NCI-H1694 treated with DMSO at 0.1 percent for 48 hours (cell line): ENCODE data around the gene NAPA.
A peak's percentile ranks its signal among the peaks of the same experiment; 100 is the strongest.

ENCODE experiments used
- DNase-seq: peaks from one replicate; lab custom pipeline; 2025; lab: John Stamatoyannopoulos, UW

NAPA gene

GRCh38 chr19:47499863-47500830, 14.7 kb downstream of the NAPA start:
- peak; percentile 92 for DNase-seq

DNA sequence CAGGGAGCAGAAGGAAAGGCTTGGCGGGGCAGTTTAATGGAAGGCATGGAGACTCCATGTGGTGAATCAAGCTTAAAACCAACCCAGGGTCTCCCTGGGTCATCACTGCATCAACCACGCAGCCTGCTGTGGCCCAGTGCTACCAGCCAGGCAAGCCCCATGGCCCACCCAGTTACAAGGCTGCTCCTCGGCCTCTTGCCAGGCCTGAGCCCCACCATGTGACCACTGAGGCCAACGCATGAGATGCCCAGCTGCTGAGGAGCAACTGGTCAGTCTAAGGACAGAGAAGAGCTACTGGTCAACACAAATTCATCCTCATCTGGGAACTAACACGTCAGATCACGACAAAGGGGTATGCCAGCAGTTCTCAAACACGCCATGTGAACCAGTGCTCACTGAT, 15.5 kb downstream of the NAPA start:
- DNase-seq = no peak

GRCh38 chr19:47498561-47498960, 16.3 kb downstream of the NAPA start:
- no peak for DNase-seq

- DNase-seq = peak; percentile 26
Observed at GRCh38 chr19:47497821-47498520, 16.9 kb downstream of the NAPA start.

- DNase-seq = peak; percentile 78
Observed at GRCh38 chr19:47497050-47497766, 17.7 kb downstream of the NAPA start.

GRCh38 chr19:47495478-47496372, 19.1 kb downstream of the NAPA start:
- DNase-seq = peak; percentile 59

GRCh38 chr19:47494729-47495128, 20.1 kb downstream of the NAPA start:
- peak; percentile 94 for DNase-seq

DNA sequence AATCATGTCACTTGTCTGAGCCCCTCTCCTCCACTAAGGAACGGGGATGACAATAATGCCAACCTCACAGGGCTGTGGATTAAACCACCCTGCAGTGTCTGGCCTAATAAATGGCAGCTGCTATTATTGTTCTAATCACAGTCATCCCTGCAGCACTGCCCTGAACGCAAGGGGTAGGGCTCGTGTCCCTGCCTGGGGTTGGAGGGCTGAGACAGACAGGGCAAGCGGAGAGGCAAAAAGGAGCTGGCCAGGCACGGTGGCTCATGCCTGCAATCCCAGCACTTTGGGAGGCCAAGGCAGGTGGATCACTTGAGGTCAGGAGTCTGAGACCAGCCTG, 20.7 kb downstream of the NAPA start:
- peak; percentile 23 for DNase-seq

DNA sequence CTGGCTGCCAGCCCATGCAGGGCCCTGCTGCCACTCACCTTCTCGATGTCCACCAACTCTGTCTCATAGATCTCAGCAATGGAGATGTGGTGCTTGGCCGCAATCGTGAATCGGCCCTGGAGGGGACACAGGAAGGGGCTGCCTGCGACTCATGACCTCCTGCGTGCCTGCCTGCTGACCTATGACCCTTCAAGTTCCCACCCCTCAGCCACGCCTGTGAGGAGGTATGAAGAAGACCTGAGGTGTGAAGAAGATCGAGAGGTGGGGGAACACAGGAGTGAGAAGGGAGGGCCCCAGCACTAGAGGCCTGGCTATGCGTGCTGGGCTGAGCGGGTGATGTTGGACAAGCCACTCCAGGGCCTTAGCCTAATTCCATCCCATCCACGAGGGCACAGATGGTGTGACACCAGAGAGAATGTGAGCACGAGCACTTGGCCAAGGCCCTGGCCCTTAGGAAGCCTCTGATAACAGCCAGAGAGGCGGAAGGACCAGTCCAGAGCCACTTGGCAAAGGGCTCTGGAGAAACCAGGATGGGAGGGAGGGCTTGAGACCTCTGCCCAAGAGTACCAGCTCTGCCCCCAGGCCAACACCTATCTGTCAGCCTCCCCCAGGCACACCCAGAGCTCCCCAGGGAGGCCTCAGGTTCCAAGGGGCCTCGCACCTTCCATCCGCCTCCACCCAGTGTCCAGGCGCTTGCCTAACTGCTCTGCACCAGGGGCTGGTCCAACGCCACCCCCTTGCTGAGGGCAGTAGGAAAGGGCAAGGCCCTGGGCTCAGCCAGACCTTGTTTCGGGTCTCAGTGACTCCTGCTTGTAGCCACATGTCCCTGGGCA, 21.3 kb downstream of the NAPA start:
- no peak for DNase-seq

GRCh38 chr19:47492571-47493377, 22.1 kb downstream of the NAPA start:
- no peak for DNase-seq

DNA sequence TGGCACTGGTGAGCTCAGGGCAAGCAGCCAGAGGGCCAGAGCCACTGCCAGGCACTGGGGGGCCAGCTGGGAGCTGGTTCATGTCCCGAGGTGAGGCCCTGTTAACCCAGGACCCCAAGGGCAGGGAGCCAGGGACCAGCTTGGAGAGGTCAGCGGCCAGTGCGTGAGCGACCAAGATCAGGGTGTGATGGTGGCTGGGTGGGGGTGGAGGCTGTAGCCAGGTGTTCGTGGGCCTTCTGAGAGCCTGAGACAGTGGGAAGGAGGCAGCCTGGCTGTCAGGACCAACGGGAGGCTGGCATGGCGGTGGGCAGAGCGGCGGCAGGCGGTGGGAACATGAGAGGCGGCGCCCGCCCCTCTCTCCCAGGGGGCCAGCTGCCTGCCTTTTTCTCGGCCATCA, 22.7 kb downstream of the NAPA start:
- DNase-seq = no peak

DNA sequence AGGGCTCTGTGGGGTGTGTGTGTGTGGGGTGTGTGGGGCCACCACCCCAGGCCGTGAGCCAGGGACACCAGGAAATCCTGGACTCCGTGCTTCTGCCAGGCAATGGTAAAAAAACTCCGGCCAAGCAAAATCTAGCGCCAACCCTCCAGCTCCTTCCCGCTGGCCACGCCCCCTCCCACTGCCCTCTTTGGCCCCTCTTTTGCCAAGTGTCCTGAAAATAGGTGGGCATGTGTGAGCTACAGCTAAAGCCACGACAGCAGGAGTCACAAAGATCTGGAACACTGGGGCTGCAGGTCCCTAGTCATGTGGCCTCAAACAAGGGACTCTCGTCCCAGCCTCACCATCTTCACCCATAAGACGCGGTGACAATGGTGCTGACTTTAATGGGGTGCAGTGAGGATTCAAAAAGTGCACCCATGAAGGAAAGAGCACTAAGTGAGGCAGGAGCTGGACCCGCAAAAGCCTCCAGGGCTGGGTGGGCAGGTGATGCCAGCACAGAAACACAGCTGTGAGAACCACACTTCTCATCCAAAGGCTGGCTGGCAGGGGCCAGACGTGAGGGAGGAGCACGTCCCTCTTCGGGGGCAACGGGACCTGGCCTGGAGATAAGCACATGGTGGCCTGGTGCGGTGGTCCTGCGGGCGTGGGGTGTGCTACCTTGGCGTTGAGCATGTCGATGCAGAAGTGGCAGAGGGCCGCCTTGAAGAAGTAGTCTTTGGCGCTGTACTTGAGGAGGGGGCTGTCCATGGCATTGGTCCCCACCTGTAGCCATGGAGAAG, 23.3 kb downstream of the NAPA start:
- no peak for DNase-seq

DNA sequence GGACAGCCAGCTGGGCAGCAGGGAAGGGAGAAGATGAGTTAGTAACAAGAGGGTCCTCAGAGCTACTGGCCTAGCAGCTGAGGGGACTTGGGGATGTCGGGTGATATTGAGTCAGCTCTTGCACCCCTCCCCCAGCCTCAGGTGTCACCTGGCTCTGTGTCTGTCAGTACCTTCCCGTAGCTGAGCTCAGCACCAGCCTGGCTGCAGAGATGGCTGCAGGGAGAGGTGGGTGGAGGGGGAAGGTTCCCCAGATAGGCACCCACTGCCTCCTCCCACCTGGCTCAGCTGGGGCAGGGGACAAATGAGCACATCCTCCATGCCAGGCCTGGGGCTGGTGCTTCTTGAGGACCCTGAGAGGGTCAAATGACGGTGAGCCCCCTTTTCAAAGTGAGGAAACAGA, 24.0 kb downstream of the NAPA start:
- DNase-seq = no peak

DNA sequence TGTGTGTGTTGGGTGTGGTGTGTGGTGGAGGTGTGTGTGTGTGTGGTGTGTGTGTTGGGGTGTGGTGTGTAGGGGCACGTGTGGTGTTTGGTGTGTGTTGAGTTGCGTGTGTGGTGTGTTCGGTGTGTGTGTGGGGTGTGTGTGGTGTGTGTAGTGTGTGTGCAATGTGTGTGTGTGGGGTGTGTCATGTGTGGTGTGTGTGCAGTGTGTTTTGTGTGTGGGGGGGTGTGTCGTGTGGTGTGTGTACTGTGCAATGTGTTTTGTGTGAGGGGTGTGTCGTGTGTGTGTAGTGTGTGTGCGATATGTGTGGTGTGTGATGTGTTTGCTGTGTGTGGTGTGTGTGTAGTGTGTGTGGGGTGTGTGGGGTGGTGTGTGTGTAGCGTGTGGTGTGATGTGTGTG, 24.8 kb downstream of the NAPA start:
- DNase-seq = no peak

- DNase-seq = no peak
Observed at GRCh38 chr19:47489072-47489914, 25.6 kb downstream of the NAPA start.

DNA sequence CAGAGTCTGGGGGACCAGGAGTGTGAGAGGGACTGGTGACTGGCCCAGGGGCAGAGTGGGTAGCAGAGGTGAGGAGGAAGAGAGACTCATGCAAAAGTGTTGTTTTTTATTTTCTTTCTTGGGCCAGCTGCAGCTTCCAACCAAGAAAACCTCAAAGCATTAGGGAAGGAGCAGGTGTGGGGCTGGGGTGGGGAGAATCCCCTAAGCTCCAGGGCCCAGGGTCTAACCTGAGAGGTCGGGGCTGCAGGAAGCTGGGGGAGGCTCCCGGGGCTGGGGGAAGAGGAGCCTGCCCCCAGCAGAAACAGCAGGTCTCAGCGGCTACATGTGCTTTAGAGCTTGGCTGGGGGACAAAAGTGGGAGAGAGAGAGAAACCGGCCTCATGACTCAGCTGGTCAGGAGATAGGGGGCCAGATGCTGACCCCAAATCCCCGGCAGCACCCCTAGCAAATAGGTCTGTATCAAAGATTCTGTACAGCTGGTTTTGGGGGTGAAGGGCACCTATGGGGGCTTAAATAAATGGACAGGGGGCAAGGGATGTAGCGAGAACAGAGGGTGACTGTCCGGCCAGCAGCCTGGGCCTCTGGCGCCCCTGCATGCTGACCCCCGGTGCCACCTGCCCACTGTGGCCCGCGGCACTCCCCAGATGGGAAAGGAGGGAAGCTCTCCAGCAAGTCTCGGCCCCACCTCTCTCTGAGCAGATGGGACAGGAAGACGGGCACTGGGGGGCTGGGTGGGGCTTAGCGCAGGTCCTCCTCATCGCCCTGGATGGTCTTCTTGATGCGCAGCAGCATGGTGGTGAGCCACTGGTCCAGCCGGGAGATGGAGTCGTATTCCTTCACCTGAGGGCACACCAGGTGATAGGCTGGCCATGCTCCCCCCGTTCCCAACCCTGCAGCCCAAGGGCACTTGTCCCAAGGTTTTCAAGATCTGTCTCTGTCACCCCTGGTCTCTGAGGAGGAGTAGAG, 27.0 kb downstream of the NAPA start:
- no peak for DNase-seq

GRCh38 chr19:47486900-47487299, 28.0 kb downstream of the NAPA start:
- peak; percentile 31 for DNase-seq
